Measurements from ENCODE around the gene TMEM132D. TPM values are rescaled to one million over a fixed set of nuclear protein-coding genes. Genes with fewer than 3 reads are reported as not detected.

The TMEM132D gene
- total and polyA plus RNA-seq, 2 of the 4 experiments (the other 2 are of a cell fraction), result not detected

GRCh38 chr12:129675947-129676346 lies 227.9 kb downstream of the TMEM132D start:
- no CpG with 5 or more reads among the region's 3 CpGs for WGBS, 2 experiments (ENCODE audit: extremely low coverage in 2 of 2, insufficient read length in 1 of 2)
- H3K79me1 ChIP-seq (ENCODE audit: low read depth in 1 of 2, low read length in 2 of 2), result no peaks in the 10 kb centered on the region
- ChIA-PET CTCF (no interaction called here), POLR2A (ENCODE audit: unreplicated experiment) (no interaction called here)
- H3K23ac ChIP-seq (ENCODE audit: low read depth, low read length), result no peak overlapping the region
- H3K9me3 ChIP-seq (ENCODE audit: control insufficient read depth, insufficient read depth, low read length), result peaks cover 17% of the 10 kb centered on the region
- ATAC-seq (ENCODE audit: low read depth) (no peak), DNase-seq (no peak)
- H3K36me3 ChIP-seq (ENCODE audit: control insufficient read depth, insufficient read depth, low read length), result no peaks in the 10 kb centered on the region
- intact Hi-C loops (cut with micrococcal nuclease) (no loop called here), dilution Hi-C loops (cut with HindIII; ENCODE audit: low sequenced_read_pairs, unreplicated experiment) (no loop called here), in situ Hi-C loops (cut with MboI; ENCODE audit: low sequenced_read_pairs) (no loop called here)
- no peak overlapping the region for H3K4me2 ChIP-seq (ENCODE audit: low read depth, low read length)
- no peak overlapping the region for H2BK120ac ChIP-seq (ENCODE audit: low read depth, low read length)
- H4K8ac ChIP-seq (ENCODE audit: low read depth in 2 of 2, low read length in 2 of 2), result no peak overlapping the region
- H3K14ac ChIP-seq (replicated peaks; ENCODE audit: low read depth, low read length), result no peak overlapping the region
- H3K56ac ChIP-seq (ENCODE audit: extremely low read depth, insufficient read depth, low read length), result no peak overlapping the region
- no peak overlapping the region for H2AK5ac ChIP-seq (ENCODE audit: low read depth, low read length)
- H3K27me3 ChIP-seq (ENCODE audit: control insufficient read depth, insufficient read depth, low read length), result no peaks in the 10 kb centered on the region
- no peak overlapping the region for H4K91ac ChIP-seq (ENCODE audit: insufficient read depth, low read depth, low read length)
- no peak overlapping the region for H4K5ac ChIP-seq (ENCODE audit: low read depth, low read length)
- no peak overlapping the region for H2AFZ ChIP-seq (replicated peaks; ENCODE audit: low read length, poor library complexity)
- H3K4ac ChIP-seq (ENCODE audit: low read depth, low read length), result no peak overlapping the region
- no TSS peak for BruUV-seq (replicated peaks)
- H2AK9ac ChIP-seq (replicated peaks; ENCODE audit: low read depth, low read length, poor library complexity), result no peak overlapping the region
- H2BK20ac ChIP-seq (ENCODE audit: low read depth, low read length), result no peak overlapping the region
- no peak overlapping the region for H2BK15ac ChIP-seq (ENCODE audit: low read depth, low read length)
- no peak overlapping the region for H3K18ac ChIP-seq (ENCODE audit: low read depth, low read length)
- H2BK5ac ChIP-seq (ENCODE audit: low read depth, low read length, poor library complexity, severe bottlenecking), result no peak overlapping the region
- H3K4me3 ChIP-seq (ENCODE audit: insufficient read depth, low read depth, low read length), result no peak overlapping the region
- H3K27ac ChIP-seq (ENCODE audit: insufficient read depth, low read length), result no peak overlapping the region
- H3K9me1 ChIP-seq (ENCODE audit: insufficient read depth, low read length), result no peaks in the 10 kb centered on the region
- TF ChIP-seq MAZ (IDR thresholded peaks at IDR 0.05; ENCODE audit: borderline replicate concordance, low read depth, low read length) (no peak), CHD1 (IDR thresholded peaks at IDR 0.05; ENCODE audit: low read depth, low read length) (no peak)
- no peaks in the 10 kb centered on the region for H3K4me1 ChIP-seq (ENCODE audit: control insufficient read depth, insufficient read depth, low read length)
- no peak overlapping the region for H3K9ac ChIP-seq (ENCODE audit: low read depth, low read length)
- no peaks in the 10 kb centered on the region for H4K20me1 ChIP-seq (ENCODE audit: insufficient read depth, low read length)
